ENCODE data around the gene C1orf232.
A peak's percentile ranks its signal among the peaks of the same experiment; 100 is the strongest.

C1orf232 gene

GRCh38 chr1:26122988-26123973 lies 45.5 kb downstream of the C1orf232 start:
- DNase-seq = peak; percentile 92

DNA sequence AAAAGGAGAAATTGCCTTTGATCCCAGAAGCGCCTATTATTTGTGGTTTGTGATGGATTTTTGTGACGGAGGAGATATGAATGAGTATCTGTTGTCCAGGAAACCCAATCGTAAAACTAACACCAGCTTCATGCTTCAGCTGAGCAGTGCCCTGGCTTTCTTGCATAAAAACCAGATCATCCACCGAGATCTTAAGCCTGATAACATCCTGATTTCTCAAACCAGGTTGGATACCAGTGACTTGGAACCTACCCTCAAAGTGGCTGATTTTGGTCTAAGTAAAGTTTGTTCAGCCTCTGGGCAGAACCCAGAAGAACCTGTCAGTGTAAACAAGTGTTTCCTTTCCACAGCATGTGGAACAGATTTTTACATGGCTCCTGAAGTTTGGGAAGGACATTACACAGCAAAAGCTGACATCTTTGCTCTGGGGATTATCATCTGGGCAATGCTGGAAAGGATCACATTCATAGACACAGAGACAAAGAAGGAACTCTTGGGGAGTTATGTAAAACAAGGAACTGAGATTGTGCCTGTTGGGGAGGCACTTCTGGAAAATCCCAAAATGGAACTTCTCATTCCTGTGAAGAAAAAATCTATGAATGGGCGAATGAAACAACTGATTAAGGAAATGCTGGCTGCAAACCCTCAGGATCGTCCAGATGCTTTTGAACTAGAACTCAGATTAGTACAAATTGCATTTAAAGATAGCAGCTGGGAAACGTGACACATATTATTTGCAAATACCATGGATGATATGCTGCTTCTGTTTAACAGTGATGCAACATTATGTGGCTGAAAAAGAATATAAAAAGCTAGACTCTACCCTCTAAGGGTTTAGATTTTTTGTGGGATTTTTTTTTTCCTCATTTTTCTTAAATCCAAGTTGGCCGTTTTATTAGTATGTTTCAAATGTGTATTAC lies 46.6 kb downstream of the C1orf232 start:
- peak; percentile 75 for DNase-seq

GRCh38 chr1:26119892-26120608 lies 48.7 kb downstream of the C1orf232 start:
- no peak for DNase-seq

- no peak for DNase-seq
Measured at GRCh38 chr1:26114165-26114927, 54.4 kb downstream of the C1orf232 start.
